Spleen (tissue), 11 donors: ENCODE data around the gene B4GALNT3. TPM values are rescaled to one million over a fixed set of nuclear protein-coding genes. Genes with fewer than 3 reads are reported as not detected.

Experiments used
- DNase-seq: peaks from one replicate; pipeline ENCODE4 v3.0.0-alpha.2; 2020
- H3K27ac ChIP-seq, 8 donors: fragments of 200-600 bp; sonication (generic) in 7 of 8; 1 replicate in 4 of 8; 2 replicates in 4 of 8; pipeline versions ENCODE4 v1.5.0 to v1.8.0; 2016 to 2021; ENCODE audit warnings: inconsistent platforms in 4 of 8, mild to moderate bottlenecking in 4 of 8, moderate library complexity in 1 of 8
- H3K27me3 ChIP-seq, 7 donors: fragments of 200-600 bp; sonication (generic) in 6 of 7; replicated peaks in 1 of 7; 1 replicate in 4 of 7; 2 replicates in 3 of 7; pipeline versions ENCODE4 v1.5.0 to v1.8.0; 2016 to 2021; ENCODE audit warnings: inconsistent platforms in 3 of 7, mild to moderate bottlenecking in 1 of 7
- H3K36me3 ChIP-seq, 6 donors: fragments of 200-600 bp; sonication (generic) in 5 of 6; 1 replicate in 4 of 6; 2 replicates in 2 of 6; pipeline versions ENCODE4 v1.5.0 to v1.8.0; 2016 to 2021; ENCODE audit warnings: inconsistent platforms in 2 of 6
- H3K4me1 ChIP-seq, 6 donors: fragments of 200-600 bp; sonication (generic) in 5 of 6; 1 replicate in 3 of 6; 2 replicates in 3 of 6; pipeline versions ENCODE4 v1.5.0 to v1.8.0; 2016 to 2021; ENCODE audit warnings: inconsistent platforms in 3 of 6
- H3K4me3 ChIP-seq, 8 donors: fragments of 200-600 bp; sonication (generic) in 7 of 8; 1 replicate in 4 of 8; 2 replicates in 4 of 8; pipeline versions ENCODE4 v1.5.0 to v1.8.0; 2016 to 2021; ENCODE audit warnings: inconsistent platforms in 4 of 8, mild to moderate bottlenecking in 4 of 8, moderate library complexity in 2 of 8
- H3K9me3 ChIP-seq, 8 donors: fragments of 200-600 bp; sonication (generic) in 7 of 8; 1 replicate in 4 of 8; 2 replicates in 4 of 8; pipeline versions ENCODE4 v1.5.0 to v1.8.0; 2016 to 2021; ENCODE audit warnings: inconsistent platforms in 4 of 8
- POLR2A ChIP-seq, 3 donors: fragments of 450-650 bp; IDR thresholded peaks; one replicate each; pipeline ENCODE4 v1.5.1; 2017; ENCODE audit warnings: antibody characterized with exemption in 3 of 3, mild to moderate bottlenecking in 1 of 3
- POLR2AphosphoS5 ChIP-seq, 3 donors: sonication (generic); formaldehyde crosslinking; IDR thresholded peaks; one replicate each; pipeline ENCODE4 v1.5.1; 2017; ENCODE audit warnings: antibody characterized with exemption in 3 of 3
- WGBS, 5 donors: extraction: QIAGEN DNeasy Blood & Tissue Kit in 3 of 5; methylation state at CpG; one replicate each; pipeline versions ENCODE4 v1.1.5 to v1.1.7; 2013 to 2018; 5-methylcytosine and 5-hydroxymethylcytosine counted together
- intact Hi-C: fragments of 100-400 bp; cut with DNase I; formaldehyde crosslinking; loops from one replicate; pipeline ENCODE4 v1.15.0; 2023; ENCODE audit warnings: low total_unique reads
- polyA plus RNA-seq, 3 donors: library from polyadenylated mRNA; stranded (reverse); fragments of 200-250 nt; gene quantifications; one replicate each; pipeline ENCODE4 v1.2.1, GENCODE V29; 2013
- total RNA-seq, 7 donors: library from RNA; depleted of rRNA in 3 of 7; stranded (reverse); fragments of >200 nt in 3 of 7; fragmentation: NEBNext Ultra II Directional in 4 of 7; extraction: Animal tissue kit (Norgen Biotek cat#: 25700) in 4 of 7; gene quantifications; one replicate each; pipeline versions ENCODE4 v1.1.0 to v1.2.1, GENCODE V29; 2016 to 2021
- TF ChIP-seq, protein P1 (sequence below), 11 experiments: fragments of 200-600 bp in 7 of 11; fragments of 450-650 bp in 4 of 11; sonication (generic) in 4 of 11; IDR thresholded peaks in 8 of 11; conservative IDR thresholded peaks in 3 of 11; 1 replicate in 7 of 11; 2 replicates in 4 of 11; pipeline versions ENCODE4 v1.4.0 to v1.8.0; 2016 to 2021; ENCODE audit warnings: antibody characterized with exemption in 11 of 11, inconsistent platforms in 4 of 11, mild to moderate bottlenecking in 1 of 11
- donor health status: healthy with polysubstance abuse.
- donor health status: DM: no; HTN: no; CAD: no; lungs with moderate emphysema.
- donor health status: DM: no; HTN: no; CAD: no.
- donor health status: Bipolar disorder and iron deficiency.
- donor health status: healthy.
- donor health status: DM: no; HTN: no; CAD: no.
- donor health status: DM: yes; HTN: yes; CAD: no.

B4GALNT3 gene
- total and polyA plus RNA-seq, 10 donors, result 0.28 to 2.0 (median 1.5) TPM

DNA sequence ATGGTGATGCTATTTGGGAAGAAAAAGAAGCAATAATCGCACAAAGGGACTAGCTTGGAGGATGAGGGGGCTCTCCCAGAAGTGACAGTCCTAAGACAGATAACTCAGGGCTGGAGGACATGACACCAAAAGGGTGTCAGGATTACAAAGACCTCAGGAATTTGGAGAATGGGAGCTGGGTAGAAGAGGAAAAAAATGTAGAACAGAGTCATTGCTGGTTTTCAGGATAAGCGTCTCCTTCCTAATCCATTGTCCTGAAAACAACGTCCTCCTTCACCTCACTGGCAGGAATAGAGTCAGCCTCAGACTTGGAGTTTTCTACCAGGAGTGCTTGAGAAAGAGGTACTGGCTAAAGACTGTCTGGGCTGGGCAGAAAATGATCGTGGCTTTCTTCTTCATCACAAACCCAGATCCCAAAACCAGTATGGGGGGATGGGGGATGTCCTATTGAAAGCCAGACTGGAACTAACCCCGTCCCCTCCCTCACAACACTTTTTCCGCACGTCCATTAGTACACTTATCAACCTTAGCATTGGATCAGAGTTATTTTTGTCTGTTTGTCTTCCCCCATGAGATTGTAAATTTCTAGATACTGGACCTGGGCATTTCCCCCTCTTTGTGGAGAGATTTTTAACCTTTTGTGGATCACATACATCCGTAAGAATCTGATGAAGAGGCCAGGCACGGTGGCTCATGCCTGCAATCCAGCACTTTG is 14.3 kb downstream of the B4GALNT3 start:
- intact Hi-C loops, result no loop called here
- 68 to 74% (median 72%) methylated on average over 9 of the region's 9 CpGs for WGBS, 5 donors
- no peaks in the 10 kb centered on the region for H3K9me3 ChIP-seq
- TF ChIP-seq POLR2AphosphoS5 (IDR thresholded peaks at IDR 0.05) (no peak), POLR2A (IDR thresholded peaks at IDR 0.05) (no peak)
- TF ChIP-seq, protein P1, sequence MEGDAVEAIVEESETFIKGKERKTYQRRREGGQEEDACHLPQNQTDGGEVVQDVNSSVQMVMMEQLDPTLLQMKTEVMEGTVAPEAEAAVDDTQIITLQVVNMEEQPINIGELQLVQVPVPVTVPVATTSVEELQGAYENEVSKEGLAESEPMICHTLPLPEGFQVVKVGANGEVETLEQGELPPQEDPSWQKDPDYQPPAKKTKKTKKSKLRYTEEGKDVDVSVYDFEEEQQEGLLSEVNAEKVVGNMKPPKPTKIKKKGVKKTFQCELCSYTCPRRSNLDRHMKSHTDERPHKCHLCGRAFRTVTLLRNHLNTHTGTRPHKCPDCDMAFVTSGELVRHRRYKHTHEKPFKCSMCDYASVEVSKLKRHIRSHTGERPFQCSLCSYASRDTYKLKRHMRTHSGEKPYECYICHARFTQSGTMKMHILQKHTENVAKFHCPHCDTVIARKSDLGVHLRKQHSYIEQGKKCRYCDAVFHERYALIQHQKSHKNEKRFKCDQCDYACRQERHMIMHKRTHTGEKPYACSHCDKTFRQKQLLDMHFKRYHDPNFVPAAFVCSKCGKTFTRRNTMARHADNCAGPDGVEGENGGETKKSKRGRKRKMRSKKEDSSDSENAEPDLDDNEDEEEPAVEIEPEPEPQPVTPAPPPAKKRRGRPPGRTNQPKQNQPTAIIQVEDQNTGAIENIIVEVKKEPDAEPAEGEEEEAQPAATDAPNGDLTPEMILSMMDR (IDR thresholded peaks at IDR 0.05 in 8 of 11, conservative IDR thresholded peaks at IDR 0.05 in 3 of 11), result no peak
- H3K27me3 ChIP-seq, result peaks cover 0 to 52% (median 0%) of the 10 kb centered on the region in 7 donors
- no peak overlapping the region for H3K4me3 ChIP-seq
- no peaks in the 10 kb centered on the region for H3K4me1 ChIP-seq
- H3K36me3 ChIP-seq, result no peaks in the 10 kb centered on the region
- DNase-seq, result no peak
- no peak overlapping the region for H3K27ac ChIP-seq

DNA sequence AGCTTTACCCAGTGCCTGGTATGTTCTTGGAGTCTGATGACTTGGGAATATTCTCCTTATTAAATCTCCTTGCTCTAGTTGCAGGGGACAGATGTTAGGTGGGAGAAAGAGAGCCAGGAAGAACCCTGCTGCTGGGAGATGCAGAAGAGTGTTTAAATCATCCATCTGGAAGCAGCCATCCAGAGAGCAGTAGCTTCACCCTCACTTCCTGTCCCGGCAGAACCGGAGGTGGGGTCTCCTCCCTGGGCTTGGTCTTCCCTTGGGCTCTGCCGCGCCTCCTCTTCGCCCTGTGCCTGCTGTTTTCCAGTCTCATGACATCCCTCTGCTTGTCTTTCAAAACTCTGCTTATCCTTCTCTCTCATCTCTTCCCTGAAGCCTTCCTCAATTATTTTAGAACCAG is 15.5 kb downstream of the B4GALNT3 start:
- intact Hi-C loops, result no loop called here
- peaks cover 0 to 52% (median 0%) of the 10 kb centered on the region in 7 donors for H3K27me3 ChIP-seq
- H3K9me3 ChIP-seq, result no peaks in the 10 kb centered on the region
- TF ChIP-seq POLR2AphosphoS5 (IDR thresholded peaks at IDR 0.05), result no peak
- H3K27ac ChIP-seq, result no peak overlapping the region
- no peaks in the 10 kb centered on the region for H3K36me3 ChIP-seq
- H3K4me1 ChIP-seq, result no peaks in the 10 kb centered on the region
- no peak overlapping the region for H3K4me3 ChIP-seq
- no peak for DNase-seq
- 31 to 39% (median 35%) methylated on average over 5 of the region's 5 CpGs for WGBS, 5 donors

DNA sequence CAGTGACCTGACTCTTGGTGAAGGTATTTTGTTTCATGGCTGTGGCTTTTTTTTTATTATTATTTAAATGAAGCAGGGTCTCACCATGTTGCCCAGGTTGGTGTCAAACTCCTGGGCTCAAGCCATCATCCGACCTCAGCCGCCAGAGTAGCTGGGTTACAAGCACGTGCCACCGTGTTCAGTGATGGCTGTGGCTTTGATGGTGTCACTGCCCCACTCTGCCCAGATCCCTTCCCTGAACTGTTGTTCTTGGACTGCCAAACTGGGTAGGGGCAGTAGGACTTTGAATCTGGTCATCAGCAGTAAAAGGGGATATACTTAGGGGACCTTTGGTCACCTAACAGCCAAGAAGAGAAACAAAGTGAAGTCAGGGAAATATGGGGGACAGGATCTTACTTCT is 19.4 kb downstream of the B4GALNT3 start:
- no peak overlapping the region for H3K27ac ChIP-seq
- intact Hi-C loops, result no loop called here
- WGBS, 5 donors, result 91 to 98% (median 96%) methylated on average over 4 of the region's 4 CpGs

DNA sequence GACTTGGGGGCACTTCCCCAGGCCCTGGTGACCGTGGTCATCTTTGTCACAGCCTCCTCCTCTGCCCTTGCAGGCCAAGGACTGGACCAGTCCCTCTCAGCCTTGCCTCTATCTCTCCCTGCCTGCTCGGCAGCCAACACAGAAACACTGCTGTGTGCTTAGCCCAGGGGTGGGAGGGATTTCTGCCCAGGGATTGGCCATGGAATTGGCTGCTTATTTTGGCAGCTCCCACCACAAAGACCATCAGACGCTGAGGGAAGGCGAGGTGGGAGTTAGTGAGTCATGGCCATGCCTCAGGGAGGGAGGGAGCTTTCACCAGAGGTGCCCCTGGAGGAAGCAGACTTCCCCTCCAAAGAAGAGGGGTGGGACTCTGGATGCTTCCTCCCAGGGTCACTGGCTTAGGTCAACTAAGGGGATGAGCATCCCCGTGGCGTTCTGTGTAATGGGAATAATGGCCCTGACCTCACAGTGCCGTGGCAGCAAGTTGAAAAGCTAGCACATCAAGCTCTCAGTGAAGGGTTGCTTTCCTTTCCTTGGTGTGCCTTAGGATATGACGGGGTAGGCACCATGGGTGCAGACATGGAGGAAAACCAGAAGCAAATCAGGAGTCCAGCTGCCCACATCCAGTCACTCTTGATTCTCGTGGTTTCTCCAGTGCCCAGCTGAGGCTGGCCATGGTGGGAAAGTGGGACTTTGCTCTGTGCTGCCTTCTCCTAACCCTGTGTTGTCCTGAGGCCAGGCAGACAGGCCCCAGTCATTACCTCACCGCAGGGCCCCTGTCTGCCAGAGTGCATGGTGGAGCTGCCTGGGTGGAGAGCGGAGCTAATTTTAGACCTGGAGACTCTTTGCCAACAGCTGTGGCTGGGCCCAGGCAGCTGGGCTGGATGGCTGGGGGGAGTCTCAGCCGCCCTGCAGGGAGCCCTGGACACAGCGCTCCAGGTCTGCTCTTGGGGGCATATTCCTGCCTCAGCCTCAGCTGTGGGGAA is 21.4 kb downstream of the B4GALNT3 start:
- Histone ChIP-seq H3K27me3 (peaks cover 0 to 61% (median 15%) of the 10 kb centered on the region in 7 donors), H3K36me3 (no peaks in the 10 kb centered on the region), H3K4me1 (peaks cover 0 to 9% (median 0%) of the 10 kb centered on the region in 6 donors), H3K4me3 (no peak overlapping the region), H3K9me3 (no peaks in the 10 kb centered on the region), H3K27ac (no peak overlapping the region)
- TF ChIP-seq POLR2AphosphoS5 (IDR thresholded peaks at IDR 0.05) (no peak), POLR2A (IDR thresholded peaks at IDR 0.05) (no peak)
- TF ChIP-seq, protein P1 (IDR thresholded peaks at IDR 0.05 in 8 of 11, conservative IDR thresholded peaks at IDR 0.05 in 3 of 11), result no peak
- 52 to 71% (median 70%) methylated on average over 8 to 13 of the region's 13 CpGs for whole genome bisulfite sequencing, 5 donors
- no peak for DNase-seq
- intact Hi-C loops, result no loop called here

More for the DNA sequence above, 19.4 kb downstream of the B4GALNT3 start:
- Histone ChIP-seq H3K4me3 (no peak overlapping the region), H3K36me3 (no peaks in the 10 kb centered on the region), H3K27me3 (peaks cover 0 to 56% (median 10%) of the 10 kb centered on the region in 7 donors), H3K4me1 (peaks cover 0 to 9% (median 0%) of the 10 kb centered on the region in 6 donors), H3K9me3 (no peaks in the 10 kb centered on the region)
- no peak for DNase-seq
- no peak for TF ChIP-seq POLR2AphosphoS5 (IDR thresholded peaks at IDR 0.05)
- no peak for TF ChIP-seq POLR2A (IDR thresholded peaks at IDR 0.05)
- TF ChIP-seq, protein P1 (IDR thresholded peaks at IDR 0.05 in 8 of 11, conservative IDR thresholded peaks at IDR 0.05 in 3 of 11), result no peak
